Activated T-cell treated with anti-CD3 and anti-CD28 coated beads for 24 hours (primary cell): ENCODE measurements around the gene CD6.

Experiments used
- DNase-seq: peaks from one replicate; pipeline ENCODE4 v3.0.0-alpha.2; 2020; ENCODE audit warnings: low read depth

The CD6 gene

DNA sequence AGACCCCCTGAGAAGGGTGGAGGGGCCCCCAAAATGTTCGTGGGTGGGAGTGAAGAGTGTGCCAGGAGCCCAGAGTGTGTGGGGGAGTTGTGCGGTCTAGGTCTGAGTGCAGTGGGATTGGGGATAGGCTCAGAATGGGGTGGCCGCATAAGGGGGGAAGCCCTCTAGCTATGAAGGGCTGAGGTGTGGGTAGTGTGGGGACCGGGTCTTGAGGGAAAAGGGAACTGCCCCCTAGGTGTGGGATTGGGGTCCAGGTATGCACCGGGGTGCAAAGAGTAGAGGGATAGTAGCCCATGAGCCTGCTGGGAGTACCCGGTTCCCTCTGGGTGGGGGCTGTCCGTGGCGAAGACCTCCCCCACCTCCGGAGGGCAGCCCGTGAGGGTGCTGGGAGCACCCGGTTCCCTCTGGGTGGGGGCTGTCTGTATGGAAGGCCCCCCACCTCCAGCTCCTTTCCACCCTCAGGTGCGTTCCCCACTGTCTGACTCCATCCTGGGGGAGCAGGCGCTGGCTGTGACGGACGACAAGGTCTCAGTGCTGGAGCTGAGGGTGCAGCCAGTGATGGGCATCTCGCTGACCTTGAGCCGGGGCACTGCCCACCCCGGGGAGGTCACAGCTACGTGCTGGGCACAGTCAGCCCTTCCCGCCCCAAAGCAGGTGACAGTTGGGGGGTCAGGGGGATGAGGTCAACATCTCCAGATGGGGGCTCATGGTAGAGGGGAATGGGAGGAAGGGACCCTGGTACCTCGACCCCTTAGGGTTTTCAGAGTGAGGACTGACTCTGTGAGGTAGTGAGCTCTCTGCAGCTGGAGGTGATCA lies 36.5 kb upstream of the CD6 start:
- no peak for DNase-seq

GRCh38 chr11:60935676-60936442 lies 35.6 kb upstream of the CD6 start:
- no peak for DNase-seq

GRCh38 chr11:60936467-60937143 lies 34.9 kb upstream of the CD6 start:
- no peak for DNase-seq

DNA sequence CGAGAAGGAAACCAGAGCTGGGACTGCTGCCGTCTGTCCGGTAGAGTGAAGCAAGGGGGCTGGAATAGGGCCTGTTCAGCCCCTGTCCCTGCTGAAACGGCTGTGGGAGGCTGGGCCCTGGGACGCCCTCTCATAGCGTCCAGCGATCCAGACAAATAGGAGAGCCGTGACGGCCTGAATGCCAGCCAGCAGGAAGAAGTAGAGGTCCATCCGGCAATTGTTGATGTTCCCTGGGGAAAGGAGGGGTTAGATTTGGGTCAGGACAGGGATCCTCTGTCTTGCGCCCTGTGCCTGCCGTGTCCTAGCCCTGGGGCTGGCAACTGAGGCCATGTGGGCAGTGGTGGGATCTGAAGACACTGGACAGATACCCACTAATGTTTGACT lies 34.3 kb upstream of the CD6 start:
- DNase-seq, result no peak

GRCh38 chr11:60937811-60938210 lies 33.7 kb upstream of the CD6 start:
- no peak for DNase-seq

DNA sequence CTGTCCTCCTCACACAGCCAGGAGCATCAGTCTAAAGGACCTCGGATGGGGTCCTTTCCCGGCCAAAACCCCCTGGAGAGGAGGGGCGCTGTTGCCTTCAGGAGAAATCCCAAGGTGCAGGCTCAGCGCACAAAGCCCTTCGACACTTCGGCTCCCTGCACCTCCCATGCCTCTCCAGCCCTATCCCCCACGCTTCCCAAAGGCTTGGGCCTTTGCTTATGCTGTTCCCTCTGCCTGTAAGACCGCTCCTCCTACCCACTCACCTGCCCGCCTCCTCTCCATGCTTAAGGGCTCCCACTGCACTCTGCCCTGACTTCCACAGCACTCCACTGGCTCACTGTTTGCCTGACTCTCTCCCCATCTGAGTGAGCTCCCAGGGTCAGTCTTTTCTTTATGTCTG lies 33.0 kb upstream of the CD6 start:
- DNase-seq, result no peak

- DNase-seq, result no peak
Measured at GRCh38 chr11:60939301-60939700, 32.2 kb upstream of the CD6 start.

DNA sequence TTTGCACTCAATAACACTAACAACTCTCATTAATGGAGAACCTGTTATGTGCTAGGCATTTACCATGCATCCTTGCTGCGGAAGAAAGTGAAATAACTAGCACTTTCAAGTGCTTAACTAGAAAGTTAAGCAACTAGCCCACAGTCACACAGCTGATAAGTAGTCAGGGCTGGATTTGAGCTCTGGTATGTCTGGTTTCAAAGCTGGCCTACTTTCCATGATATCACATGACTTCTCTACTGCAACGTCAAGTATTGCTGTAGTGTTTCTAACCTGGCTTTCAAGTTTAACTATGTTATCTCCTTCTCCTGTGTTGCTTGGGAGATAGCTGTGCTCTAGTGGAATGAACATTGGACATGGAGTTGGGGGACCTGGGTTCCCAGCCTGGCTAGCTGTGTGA lies 31.6 kb upstream of the CD6 start:
- no peak for DNase-seq

- no peak for DNase-seq
Measured at GRCh38 chr11:60941371-60942119, 29.9 kb upstream of the CD6 start.

DNA sequence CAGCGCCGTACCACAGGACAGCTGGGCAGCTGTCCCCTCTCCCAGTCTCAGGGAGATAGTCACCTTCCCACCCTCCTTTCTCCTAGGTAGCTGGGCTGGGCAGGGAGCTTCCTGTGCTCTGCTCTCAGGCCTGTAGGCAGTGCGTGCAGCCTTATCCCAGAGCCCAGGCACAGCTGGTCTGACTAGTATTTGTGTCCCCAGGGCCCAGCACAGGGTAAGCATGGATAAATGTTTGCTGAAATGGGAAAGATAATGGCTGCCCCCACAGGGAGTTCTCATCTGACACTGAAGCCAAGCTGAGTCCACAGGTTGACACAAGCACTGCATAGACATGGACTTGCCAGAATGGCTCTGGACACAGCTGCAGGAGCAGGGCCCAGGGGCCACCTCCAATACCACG lies 29.3 kb upstream of the CD6 start:
- no peak for DNase-seq

DNA sequence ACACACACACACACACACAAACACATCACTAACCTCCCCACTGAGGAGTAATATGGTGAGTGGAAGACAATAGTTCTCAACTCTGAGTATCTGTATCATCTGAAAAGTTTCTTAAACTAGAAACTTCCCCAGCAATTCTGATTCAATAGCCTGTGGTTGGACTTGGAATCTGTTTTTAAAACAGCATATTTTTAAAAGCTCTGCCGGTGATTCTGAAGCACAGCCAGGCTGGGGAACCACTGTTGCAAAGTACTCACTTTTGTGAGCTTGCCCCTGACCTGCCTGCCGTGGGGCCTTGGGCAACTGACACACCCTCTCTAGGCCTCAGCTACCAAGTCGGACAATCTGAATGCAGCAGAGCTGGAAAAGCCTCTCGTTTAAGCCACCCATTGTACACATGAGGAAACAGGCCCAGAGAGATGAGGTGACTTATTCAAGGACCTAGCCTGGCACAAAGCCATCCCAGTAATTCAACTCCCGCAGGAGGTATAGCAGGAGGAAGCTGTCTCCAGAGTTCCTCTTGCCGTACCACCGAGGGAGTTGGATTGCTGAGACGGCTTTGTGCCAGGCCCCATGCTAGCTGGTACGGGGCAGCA lies 28.4 kb upstream of the CD6 start:
- no peak for DNase-seq

DNA sequence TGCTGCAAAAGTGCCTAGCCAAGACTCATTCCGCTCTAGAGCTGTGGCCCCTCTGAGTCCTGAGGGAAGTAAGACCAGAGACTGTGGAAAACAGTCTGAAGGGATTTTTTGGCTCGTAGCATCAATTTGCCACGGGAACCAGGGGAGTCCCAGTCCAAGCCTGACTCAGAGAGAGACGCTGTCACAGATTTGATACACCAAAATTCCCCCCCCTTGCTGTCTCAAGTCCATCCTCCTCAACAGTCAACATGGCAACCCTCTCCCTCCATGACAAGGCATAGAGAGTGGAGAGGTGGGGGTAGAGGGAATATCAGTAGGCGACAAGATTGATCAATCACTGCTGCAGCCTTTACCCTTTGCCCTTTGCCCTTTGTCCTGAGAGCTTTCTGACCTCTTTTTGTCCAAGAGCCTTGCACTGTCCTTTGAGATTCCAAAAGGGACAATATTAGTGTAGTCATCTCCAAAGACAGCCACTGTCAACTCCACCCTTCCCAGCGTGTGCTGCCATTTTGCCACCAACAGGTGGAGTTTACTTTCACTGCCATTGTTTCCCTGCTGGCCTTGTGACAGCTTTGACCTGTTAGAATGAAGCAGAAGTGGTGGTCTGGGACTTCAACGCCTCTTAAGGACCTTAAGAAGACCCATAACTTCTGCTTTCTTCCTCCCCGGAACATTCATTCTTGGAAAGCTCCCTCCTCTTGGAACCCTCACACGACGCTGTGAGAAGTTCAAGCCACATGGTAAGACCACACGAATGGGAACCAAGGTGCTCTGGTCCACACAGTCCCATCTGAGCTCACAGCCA lies 26.8 kb upstream of the CD6 start:
- no peak for DNase-seq

DNA sequence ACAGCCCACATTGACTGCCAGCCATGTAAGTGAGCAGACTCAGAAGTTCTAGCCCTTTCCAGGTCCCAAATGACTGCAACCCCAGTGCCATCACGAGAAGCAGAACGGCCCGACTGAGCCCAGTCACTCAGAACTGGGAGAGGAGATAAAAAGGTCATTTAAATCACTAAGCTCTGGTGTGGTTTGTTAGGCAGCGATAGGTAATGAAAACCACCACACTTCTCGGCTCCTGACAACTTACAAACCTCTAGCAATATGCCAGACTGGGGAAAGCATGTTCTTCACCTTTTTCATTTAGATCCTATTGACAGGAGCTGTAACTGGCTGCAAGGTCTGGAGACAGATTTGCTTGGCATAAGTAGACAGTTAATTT lies 26.2 kb upstream of the CD6 start:
- DNase-seq, result no peak

DNA sequence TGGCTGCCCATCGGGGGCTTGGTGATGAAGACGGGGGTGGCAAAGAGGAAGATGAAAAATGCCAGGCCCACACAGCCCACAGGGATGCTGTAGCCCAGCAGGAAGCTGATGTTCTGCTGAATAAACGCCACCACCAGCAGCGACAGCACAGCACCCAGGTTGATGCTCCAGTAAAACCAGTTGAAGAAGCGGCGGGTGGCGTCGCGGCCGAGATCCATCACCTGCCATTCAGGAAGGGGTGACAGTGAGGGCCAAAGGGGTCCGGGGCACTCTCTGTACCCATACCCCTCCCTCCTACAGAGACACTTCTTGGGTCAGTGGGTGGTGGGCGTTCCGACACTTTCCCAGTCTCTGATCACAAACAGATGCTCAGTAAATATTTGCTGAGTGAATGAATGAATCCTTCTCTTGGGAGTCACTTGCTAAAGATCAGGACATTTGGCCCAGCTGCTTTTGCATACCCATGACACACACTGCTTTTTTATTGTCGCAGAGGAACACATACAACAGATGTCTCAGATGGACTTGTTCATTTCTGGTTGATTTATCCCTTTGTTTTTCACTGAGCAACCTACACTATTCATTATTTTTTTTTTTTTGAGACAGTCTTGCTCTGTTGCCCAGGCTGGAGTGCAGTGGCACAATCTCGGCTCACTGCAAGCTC lies 24.7 kb upstream of the CD6 start:
- no peak for DNase-seq

DNA sequence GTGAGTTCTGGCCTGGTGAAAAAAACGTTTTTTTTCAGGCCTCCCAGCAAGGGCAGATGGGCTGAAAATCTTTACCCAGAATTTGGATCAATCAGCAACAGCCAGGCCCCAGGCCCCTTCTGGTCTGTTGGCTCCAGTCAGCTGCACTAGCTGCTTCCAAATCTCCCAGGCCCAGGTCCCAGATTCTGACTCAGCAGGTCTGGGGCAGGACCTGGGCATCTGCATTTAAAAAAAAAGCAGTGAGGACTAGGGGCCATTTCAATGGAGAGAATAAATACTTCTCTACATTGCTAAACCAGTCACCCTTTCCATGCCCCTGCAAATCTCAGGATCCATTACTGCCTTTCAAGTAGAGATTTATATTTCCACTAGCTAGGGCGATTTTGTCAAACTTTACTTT lies 23.8 kb upstream of the CD6 start:
- DNase-seq, result no peak

DNA sequence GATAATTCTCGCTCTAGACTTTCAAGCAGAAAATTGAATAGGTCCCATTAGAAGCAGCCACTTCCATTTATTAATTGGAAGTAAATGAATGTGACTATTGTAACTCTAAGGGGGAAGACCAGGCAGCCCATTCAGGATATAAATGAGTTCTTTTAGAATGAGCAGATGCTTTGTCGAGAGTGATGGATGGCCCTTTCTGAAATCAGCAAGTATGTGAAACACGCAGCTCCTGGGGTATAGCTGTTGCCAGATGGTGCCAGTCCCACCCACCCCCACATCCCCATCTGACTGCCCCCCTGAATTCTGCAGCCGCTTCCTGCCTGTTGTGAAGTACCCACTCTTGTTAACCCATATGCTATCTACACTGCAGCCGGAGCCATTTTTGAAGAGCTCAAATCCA lies 23.2 kb upstream of the CD6 start:
- no peak for DNase-seq

GRCh38 chr11:60950024-60950423 lies 21.5 kb upstream of the CD6 start:
- no peak for DNase-seq

DNA sequence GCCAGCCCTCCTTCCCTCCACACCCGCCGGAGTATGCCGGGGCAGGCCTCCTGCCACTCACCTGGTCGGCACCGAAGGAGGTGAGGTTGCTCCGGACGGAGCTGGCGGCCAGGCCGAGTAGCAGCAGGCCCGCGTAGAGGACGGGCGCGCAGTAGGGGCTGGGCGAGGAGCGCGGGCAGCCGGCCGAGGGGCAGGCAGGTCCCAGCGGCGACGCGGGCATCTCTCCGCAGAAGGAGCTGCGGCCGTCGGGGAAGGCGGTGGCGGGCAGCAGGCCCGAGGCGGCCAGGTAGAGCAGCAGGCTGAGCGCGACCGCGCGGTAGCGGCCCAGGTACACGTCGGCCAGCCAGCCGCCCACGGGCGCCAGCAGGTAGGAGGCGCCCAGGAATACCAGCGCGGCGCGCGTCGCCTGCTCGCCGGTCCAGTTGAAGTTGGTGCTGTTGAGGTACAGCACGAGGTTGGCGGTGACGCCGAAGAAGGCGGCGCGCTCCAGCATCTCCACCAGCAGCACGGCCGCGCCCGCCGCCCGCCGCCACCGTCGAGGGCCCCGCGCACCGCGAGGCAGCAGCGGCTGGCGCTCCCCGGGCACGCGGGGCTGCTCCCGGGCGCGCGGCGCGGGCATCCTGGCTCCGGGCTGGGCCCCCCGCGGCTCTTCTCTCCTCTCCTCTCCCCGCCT lies 20.4 kb upstream of the CD6 start:
- DNase-seq, result no peak

DNA sequence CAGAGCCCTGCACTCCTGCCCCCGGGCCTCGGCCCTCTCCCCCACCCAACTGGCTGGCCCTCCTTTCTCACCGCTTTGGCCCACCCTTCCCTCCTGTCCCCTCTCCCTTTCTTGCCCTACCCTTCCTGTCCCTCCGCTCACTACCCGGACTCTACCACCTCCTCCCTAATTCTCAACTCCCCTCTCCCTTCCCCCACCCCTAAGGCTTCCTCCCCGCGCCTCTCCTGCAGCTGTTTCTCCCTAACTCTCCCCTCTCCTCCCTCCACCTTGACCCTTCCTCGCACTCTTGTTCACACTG lies 19.9 kb upstream of the CD6 start:
- DNase-seq, result no peak
